Measurements from ENCODE around the gene PATZ1. TPM values are rescaled to one million over a fixed set of nuclear protein-coding genes. Genes with fewer than 3 reads are reported as not detected.

Gene PATZ1
- total and polyA plus RNA-seq, 5 donors: 8.4 to 16.4 (median 13.6) TPM

- H3K4me1 ChIP-seq (ENCODE audit: control insufficient read depth, insufficient read depth, low read length): no peaks in the 10 kb centered on the region
- no peaks in the 10 kb centered on the region for H3K27me3 ChIP-seq (ENCODE audit: control insufficient read depth, insufficient read depth)
- no peaks in the 10 kb centered on the region for H3K9me3 ChIP-seq (ENCODE audit: control insufficient read depth, low read length)
- WGBS: 70% methylated on average over 6 of the region's 6 CpGs
- H3K27ac ChIP-seq (ENCODE audit: low read length): no peak overlapping the region
- intact Hi-C loops (cut with DNase I): no loop called here
- ATAC-seq (no peak), DNase-seq (no peak)
- H3K4me3 ChIP-seq (ENCODE audit: low read length): no peak overlapping the region
These were observed 67.4 kb downstream of the PATZ1 start for GRCh38 chr22:31278626-31279326.

- intact Hi-C loops (cut with DNase I): no loop called here
- no peak for ATAC-seq
- Histone ChIP-seq H3K9me3 (ENCODE audit: control insufficient read depth, low read length) (no peaks in the 10 kb centered on the region), H3K27ac (ENCODE audit: low read length) (no peak overlapping the region), H3K4me1 (ENCODE audit: control insufficient read depth, insufficient read depth, low read length) (no peaks in the 10 kb centered on the region), H3K4me3 (ENCODE audit: low read length) (no peak overlapping the region), H3K27me3 (ENCODE audit: control insufficient read depth, insufficient read depth) (no peaks in the 10 kb centered on the region)
- no peak for DNase-seq
- WGBS: 85% methylated on average over 9 of the region's 9 CpGs
These were observed 68.0 kb downstream of the PATZ1 start for GRCh38 chr22:31278151-31278621.

GRCh38 chr22:31277741-31278140 is 68.4 kb downstream of the PATZ1 start:
- Histone ChIP-seq H3K27ac (ENCODE audit: low read length) (no peak overlapping the region), H3K4me3 (ENCODE audit: low read length) (no peak overlapping the region), H3K9me3 (ENCODE audit: control insufficient read depth, low read length) (no peaks in the 10 kb centered on the region), H3K27me3 (ENCODE audit: control insufficient read depth, insufficient read depth) (no peaks in the 10 kb centered on the region), H3K4me1 (ENCODE audit: control insufficient read depth, insufficient read depth, low read length) (no peaks in the 10 kb centered on the region)
- no peak for DNase-seq
- WGBS: 80% methylated on average over 5 of the region's 5 CpGs
- no peak for ATAC-seq
- intact Hi-C loops (cut with DNase I): no loop called here

GRCh38 chr22:31276426-31277167 is 69.5 kb downstream of the PATZ1 start:
- Histone ChIP-seq H3K27ac (ENCODE audit: low read length) (no peak overlapping the region), H3K9me3 (ENCODE audit: control insufficient read depth, low read length) (no peaks in the 10 kb centered on the region), H3K4me3 (ENCODE audit: low read length) (no peak overlapping the region), H3K4me1 (ENCODE audit: control insufficient read depth, insufficient read depth, low read length) (no peaks in the 10 kb centered on the region), H3K27me3 (ENCODE audit: control insufficient read depth, insufficient read depth) (no peaks in the 10 kb centered on the region)
- WGBS: 94% methylated on average over 67 of the region's 69 CpGs
- intact Hi-C loops (cut with DNase I): no loop called here
- DNase-seq: no peak
- ATAC-seq: no peak

Other genes with a start within 250 kb of the PATZ1 start
- gene SELENOM, start 238.8 kb downstream of the PATZ1 start, total RNA-seq: 100 to 1,000 TPM; 167 to 205 (median 176) TPM
- 219 TPM for gene SELENOM, start 238.8 kb downstream of the PATZ1 start, polyA plus RNA-seq
- gene INPP5J, start 223.4 kb downstream of the PATZ1 start, total RNA-seq: 10 to 100 TPM; 28.8 to 62.1 (median 50.7) TPM
- 28.9 TPM for gene INPP5J, start 223.4 kb downstream of the PATZ1 start, polyA plus RNA-seq
- not detected for gene PLA2G3, start 205.8 kb downstream of the PATZ1 start, total RNA-seq
- gene PLA2G3, start 205.8 kb downstream of the PATZ1 start, polyA plus RNA-seq: not detected
- 10 to 100 TPM; 20.3 to 23.2 (median 21.6) TPM for gene RNF185, start 186.2 kb downstream of the PATZ1 start, total RNA-seq
- 15.1 TPM for gene RNF185, start 186.2 kb downstream of the PATZ1 start, polyA plus RNA-seq
- 10 to 100 TPM in 3 of 4 donors, 1 to 10 TPM in 1; 8.9 to 12.1 (median 11.1) TPM for gene LIMK2, start 134.0 kb downstream of the PATZ1 start, total RNA-seq
- gene LIMK2, start 134.0 kb downstream of the PATZ1 start, polyA plus RNA-seq: 6.5 TPM
- 10 to 100 TPM in 2 of 4 donors, 1 to 10 TPM in 2; 5.9 to 17.6 (median 10.8) TPM for gene PIK3IP1, start 53.9 kb downstream of the PATZ1 start, total RNA-seq
- gene PIK3IP1, start 53.9 kb downstream of the PATZ1 start, polyA plus RNA-seq: 14.0 TPM
- 10 to 100 TPM; 53.5 to 73.3 (median 62.5) TPM for gene DRG1, start 53.3 kb upstream of the PATZ1 start, total RNA-seq
- gene DRG1, start 53.3 kb upstream of the PATZ1 start, polyA plus RNA-seq: 48.0 TPM
- gene EIF4ENIF1, start 143.5 kb upstream of the PATZ1 start, total RNA-seq: 10 to 100 TPM; 20.3 to 37.9 (median 27.2) TPM
- gene EIF4ENIF1, start 143.5 kb upstream of the PATZ1 start, polyA plus RNA-seq: 10.0 TPM
- gene SFI1, start 150.2 kb upstream of the PATZ1 start, total RNA-seq: 10 to 100 TPM in 2 of 4 donors, 1 to 10 TPM in 2; 7.1 to 10.8 (median 9.6) TPM
- 7.4 TPM for gene SFI1, start 150.2 kb upstream of the PATZ1 start, polyA plus RNA-seq